HS-27A (cell line): ENCODE measurements around the gene CRMP1.

ENCODE experiments used
- DNase-seq: peaks from one replicate; pipeline ENCODE4 v3.0.0-alpha.2; 2012; ENCODE audit warnings: low read depth, missing footprints

The CRMP1 gene

DNA sequence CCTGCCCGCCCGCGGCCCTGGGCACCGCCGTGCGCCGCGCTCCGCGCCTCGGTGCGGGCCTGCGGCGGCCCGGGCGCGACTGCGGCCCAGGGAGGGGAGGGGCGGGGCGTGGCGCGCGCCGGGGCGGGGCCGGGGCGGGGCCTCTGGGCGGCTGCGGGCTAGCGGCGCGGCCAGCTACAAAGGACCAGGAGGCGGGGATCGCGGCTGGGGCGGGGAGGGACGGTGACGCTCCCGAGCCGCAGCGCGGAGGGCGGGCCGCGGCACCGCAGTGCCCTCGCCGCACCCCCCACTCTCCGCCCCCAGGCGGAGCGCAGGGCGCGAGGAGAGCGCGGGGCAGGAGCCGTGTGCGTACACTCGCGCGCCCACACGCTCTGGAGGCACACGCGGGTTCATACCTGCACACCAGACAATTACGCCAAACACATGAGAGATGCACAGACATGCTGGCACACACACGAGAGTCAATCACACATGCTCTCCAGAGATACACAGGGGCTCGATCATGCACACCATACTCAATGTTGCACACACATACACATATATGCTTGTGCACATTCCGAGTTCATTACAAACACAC lies at the start of gene CRMP1:
TSS of gene CRMP1 (minus strand) at position 83 of the 577 bp plus-strand sequence. CDS start 117 bp downstream, outside the sequence.
- no peak for DNase-seq

DNA sequence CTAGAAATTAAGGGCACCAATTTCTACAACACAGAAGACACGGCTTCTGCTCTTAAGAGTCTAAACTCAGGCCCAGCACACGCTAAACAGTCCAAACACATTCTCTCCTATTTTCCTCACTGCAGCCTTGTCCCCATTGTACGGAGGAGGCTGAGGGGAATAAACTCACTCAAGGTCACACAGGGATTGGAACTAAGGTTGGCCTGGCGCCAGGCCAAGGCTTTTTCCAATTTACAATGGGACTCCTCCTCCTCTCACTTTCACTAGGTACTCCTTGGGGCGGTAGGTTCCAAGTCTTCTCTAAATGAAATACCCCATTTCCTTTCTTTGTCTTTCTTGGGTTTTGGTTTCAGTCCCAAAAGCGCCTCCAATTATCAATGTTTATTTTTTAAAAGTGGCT lies 48.7 kb upstream of the CRMP1 start:
- no peak for DNase-seq

DNA sequence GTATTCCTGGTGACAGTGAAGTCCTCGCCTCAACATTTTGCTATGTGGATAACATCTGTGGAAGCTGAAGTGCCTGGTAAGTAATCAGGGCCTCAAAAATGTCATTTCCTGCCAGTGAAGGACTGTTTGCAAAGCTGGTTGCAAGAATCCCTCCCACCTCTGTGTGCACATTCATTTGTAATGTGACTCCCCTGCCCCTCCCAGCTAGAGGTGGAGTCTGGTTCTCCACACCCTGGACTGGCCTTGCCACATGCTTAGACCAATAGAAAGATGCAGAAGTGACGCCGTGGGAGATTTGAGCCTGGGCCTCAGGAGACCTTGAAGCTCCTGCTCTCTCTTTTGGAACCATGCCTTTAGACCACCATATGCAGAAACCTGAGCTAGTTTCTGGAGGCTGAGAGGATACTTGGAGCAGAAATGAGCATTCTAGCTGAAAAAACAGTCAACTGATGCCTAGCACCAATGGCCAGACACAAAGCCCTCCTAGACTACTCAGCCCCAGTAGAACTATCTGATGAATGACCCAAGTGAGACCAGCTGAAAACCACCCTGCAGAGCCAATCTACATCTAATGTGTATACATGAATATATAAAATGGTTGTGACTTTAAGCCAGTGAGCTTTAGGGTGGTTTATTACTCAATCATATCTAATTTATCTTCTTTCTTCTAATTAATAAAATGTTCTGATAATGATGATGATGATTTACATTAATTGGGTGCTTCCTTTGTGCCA lies 47.8 kb upstream of the CRMP1 start:
- DNase-seq = no peak

DNA sequence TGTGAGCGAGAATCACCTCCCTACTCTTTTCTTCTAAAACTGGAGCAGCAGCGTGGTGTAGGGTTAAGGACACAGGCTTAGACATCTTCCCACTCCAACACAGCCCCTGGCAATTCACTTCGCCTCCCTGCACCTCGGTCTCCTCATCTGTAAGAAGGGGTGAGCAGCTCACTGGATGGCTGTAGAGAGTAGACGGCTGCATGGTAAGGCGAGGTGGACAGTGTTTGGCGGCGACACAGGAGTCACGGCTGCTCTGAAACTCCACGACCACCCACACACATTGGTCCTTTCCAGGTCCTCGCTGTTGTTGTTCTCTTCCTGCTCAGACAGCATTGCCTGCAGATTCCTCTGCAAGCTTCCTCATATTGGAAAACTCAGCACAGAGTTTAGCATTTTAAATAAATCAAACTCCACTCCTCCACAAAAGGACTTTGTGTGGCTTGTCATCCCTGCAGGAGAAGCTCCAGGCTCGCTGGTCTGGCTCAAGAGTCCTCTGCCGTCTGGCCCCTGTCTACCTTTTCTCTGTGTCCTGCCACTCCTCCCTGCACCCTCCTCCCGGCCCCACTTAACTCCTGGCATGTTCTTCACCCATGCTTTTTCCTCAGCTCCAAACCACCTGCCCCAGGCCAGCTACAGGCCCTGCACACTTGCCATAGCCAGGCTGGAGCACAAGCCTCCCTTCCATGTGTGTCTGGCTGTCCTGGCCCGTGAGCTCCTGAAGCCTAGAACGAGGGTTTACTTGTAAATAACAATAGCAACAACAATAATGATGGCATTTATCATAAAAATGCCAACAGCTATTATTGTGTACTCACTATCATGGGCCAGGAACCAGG lies 41.3 kb upstream of the CRMP1 start:
- no peak for DNase-seq

DNA sequence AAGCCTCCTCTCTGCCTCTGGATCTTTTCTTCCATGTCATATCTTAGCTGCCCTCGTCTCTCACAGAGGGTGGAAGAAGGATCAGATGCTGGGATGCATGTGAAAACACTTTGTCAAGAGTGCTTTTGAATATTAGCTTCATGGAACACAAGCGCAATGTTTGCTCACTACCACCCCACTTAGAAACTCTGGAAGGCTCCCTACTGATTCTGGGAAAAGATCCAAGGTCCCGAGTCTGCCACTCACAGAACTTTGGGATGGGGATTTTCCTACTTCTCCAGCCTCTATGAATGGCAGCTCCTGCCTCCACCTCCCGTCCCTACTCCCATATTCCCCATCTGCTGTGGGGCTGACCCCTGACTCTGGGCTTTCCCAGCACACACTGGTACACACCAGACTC lies 40.2 kb upstream of the CRMP1 start:
- no peak for DNase-seq

DNA sequence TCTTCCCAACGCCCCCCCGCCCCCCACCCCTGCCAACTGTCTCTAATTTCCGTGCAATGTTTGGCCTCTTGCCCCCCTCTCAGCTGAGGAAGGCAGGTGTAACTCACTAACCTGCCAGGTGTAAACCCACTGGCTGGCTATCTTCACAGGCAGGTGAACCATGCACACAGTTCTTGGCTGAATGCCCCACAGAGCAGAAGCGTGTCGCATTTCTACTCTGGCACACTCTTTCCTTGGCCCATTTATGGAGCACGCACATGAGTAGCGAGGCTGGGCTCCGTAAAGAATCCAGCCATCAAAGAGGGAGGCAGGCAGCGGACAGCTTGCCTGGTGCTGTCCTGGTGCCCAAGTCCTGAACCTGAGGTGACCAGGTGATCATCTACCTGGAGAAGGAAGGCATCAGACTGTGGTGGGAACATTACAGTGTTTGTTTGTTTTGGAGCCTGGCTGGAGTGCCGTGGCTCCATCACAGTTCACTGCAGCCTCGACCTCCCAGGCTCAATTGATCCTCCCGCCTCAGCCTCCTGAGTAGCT lies 39.2 kb upstream of the CRMP1 start:
- no peak for DNase-seq

DNA sequence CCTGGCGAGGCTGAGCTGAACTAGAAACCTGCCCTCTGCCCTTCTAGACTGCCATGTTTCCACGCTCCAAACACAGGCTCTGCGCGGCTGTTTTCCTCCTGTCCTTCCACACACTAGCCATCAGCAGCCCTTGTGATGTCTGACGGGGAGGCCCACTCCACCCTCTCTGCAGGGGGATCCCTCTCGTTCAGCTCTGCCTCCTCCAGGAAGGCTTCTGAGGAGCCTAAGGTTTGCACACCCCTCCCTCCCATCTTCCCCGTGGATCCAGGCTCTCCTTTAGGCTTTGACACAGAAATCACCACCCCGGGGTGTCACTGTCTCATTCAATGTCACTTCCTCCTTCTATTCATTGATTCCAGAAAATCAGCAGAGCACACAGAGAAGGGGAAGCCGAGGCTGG lies 38.6 kb upstream of the CRMP1 start:
- DNase-seq = no peak

DNA sequence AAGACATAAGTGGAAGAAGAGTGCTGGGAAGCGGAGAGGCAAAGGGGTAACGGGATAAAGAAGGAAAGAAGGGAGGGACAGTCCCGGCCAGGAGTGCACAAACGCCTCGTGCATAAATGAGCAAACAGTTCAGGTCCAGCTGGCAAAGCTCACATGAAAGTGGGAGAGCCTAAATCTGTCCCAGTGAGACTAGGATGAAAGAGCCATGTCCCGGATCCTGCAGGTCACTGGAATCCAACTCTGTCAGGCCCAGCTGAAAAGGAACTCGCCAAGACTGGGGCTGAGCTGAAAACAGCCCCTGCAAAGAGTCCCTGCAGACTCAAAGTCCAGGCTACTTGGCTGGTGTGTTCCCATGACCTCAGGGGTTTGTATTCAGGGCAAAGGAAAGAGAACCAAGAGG lies 38.0 kb upstream of the CRMP1 start:
- DNase-seq = no peak

DNA sequence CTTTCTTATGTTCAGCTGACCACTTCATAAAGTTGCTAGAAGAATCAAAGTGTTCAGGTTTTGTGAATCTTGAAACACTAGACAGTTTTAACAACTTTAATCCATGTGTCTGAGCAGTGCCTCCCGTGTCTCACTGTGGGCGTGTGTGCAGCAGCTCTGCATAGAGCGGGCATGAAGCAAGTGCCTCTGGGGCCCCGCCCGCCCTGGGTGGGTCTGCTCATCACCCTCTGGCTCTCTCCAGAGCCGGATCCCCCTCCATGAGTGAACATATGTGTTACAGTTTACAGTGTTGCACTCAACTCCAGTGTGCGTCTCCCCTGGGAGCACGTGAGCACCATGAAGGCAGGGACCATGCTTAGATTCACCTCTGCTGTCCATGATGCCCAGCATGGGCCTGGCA lies 37.6 kb upstream of the CRMP1 start:
- DNase-seq = no peak

DNA sequence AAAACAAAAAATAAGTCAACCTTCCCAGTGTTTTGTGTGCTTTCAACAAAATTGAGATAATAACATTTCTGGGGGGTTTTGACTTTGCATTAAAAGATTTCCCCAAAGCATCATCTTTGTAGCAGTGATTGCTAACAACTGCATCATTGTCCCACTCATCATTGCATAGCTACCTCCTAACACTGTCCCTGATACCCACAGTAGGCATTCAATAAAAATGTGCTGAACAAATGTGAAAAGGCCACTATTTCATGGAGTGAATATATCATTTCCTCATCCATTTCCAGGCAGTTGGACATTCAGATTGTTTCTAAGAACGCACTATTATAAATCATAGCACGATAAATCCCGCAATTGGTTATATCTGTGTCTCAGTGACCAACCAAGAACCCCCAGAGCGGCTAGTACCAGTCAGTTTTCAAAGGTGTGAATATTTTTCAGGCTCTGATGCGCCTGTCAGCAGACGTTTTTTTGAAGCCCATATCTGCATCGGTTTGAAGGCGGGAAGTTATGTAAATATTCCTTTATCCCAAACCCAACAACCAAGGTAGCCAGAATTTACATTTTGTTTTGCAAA lies 36.0 kb upstream of the CRMP1 start:
- DNase-seq = no peak

DNA sequence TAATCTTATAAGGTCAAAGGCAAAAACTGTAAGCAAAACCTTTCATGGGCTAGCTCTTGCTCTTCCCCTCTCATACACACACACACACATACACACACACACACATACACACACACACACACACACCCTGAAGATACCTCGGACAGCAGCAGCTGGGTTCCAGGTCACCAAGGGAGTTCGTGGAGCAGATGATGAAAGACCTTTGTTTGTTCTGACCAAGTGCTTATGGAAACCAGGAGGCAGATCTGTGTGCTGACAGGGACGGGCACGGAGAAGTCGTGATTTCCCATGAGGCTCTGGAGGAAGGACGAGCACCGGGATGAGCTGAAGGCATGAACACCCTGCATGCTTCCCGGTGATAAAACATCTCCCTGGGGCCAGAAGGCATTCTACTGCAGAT lies 35.4 kb upstream of the CRMP1 start:
- no peak for DNase-seq

DNA sequence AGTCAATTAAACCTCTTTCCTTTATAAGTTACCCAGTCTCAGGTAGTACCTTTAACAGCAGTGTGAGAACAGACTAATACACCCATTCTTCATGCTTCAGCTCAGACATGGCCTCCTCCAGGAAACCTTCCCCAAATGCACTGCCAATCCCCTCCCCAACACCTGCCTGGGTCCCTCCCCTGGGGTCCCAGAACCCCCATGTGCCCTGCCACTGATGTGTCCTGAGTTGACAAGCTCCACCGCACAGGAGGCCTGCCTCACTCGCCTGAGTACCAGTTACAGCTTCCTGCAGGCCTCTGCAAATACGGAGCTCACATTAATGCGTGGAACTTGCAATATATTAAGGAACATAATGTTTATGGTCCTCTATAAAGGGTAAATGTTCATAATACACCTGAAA lies 34.9 kb upstream of the CRMP1 start:
- DNase-seq = no peak

DNA sequence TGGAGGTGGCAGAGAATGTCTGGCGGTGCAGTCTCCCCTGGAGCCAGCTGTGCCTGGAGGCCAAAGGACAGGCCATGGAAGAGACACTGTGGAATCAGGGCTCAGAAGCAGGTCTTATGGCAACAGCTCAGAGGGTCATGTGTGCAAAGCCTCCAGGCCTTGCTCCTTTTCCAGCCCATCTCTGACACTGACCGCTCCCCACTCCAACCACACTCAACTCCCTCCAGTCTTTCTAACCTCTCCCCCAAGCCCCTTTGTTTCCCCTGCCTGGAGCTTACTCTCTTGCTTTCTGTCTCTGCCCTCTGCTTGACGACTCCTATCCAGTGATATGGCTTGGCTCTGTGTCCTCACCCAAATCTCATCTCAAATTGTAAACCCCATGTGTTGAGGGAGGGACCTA lies 34.2 kb upstream of the CRMP1 start:
- DNase-seq = no peak

DNA sequence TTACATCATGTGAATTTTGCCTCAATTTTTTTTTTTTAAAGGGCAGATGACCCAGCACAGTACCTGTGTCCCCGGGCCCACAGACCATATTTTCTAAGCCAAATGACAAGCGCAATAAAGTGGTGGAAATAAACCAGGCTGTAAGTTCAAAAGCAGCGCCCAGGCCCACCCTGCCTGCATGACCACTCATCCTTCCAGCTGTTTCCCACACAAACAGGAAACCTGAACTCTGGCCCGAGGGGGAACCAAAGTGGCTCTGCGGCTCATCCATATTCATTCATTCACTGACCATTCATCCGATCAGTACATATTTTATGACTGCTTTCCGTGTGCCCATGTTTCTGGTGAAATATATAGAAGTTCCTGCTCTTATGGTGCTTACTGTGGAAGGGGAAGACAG lies 33.7 kb upstream of the CRMP1 start:
- DNase-seq = no peak

DNA sequence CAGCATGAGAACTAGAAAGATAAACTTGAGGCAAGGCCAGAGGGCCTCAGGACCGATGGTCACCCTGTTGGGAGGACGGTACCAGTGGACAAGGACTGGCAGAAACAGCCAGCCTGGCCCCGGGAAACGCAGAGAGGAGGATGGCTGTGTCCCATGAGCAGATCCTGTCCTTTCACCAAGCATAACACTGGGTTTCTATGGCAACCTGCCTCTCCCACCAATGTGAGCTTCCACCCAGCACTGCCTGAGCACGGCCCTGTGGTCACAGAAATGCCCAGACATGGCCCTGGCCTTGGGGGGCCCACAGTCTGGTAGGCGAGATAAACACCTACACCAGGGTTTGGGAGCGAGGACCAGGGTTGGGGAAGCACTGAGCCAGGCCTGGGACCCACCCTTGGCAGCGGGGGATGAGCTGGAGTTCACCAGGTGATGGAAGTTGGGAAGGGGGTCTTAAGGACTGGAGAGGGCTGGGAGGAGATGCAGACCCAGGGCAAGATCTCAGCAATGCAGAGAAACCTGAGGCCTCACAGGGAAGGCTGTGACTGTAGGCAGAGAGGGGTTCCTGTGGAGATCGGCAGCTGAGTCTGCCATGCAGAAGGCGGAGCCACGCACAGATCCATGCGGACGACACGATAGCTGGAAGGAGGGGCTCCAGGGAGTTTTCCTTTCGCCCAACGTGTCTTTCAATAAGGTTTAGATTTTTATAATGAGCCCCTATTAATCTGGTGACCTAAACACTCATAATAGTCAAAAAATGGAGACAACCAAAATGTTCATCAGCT lies 32.7 kb upstream of the CRMP1 start:
- no peak for DNase-seq

DNA sequence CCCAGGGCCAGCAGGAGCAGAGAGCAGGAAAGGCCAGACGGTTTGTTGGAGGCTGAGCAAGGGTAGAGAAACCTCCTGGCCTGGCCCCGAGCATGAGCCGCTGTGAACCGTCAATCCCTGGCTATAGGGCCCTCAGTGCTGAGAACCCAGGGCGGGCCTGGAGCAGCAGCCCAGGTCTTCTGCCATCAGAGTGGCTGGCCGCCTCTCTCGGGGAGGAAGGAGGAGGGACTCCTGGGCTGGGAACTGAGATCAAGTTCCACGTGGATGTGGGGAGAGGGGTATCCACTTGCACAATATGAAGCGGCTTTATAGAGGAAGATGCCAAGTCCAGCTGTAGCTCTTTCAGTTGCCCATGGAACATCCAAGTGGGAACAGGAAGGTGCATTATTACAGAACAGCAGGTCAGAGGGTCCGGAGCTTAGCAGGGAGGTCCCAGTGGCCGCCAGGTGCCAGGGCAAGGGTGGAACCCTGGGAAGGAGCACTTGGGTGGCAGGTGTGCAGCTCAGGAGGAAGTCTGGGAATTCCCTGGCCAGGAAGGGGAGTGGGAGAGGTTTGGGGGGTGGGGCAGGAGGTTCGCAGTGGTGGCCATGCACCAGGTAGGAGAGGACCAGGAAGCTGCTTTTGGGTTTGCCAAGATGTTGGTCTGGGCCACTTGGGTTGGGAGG lies 31.7 kb upstream of the CRMP1 start:
- DNase-seq = no peak

DNA sequence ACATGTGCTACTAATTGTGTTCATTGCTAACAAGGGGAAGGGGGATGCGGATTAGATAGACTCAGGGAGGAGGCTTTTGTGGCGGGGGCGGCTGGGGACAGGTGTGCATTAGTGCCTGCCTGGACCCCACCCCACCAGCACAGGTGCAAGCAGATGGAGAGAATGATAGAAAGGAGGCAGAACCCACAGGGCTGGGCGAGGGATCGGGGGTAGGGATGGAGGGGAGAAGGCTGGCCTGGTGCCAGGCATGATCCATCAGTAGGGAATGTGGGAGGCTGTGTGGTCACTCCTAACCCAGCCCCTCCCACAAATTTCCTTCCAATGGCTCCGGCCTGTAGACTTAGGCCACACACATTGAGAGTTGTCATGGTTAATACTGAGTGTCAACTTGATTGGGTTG lies 30.5 kb upstream of the CRMP1 start:
- no peak for DNase-seq

DNA sequence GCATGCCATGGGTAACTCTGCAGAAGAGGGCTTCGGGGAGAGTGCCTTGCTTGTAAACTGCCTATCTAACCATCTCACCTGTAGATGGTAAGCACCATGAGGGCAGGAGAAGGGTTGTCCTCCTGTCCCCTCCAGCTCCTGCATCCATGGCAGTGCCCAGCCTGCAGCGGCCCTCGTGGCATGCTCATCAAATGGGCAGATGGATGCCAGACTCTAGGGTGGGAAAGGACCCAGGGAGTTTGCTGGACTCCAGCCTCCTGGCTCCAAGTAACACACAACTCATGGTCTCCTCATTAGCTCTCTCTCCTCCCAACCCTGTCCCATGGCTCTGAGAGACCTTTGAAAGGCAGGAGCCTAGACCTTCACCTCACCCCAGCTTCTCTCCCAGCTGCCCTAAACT lies 29.7 kb upstream of the CRMP1 start:
- no peak for DNase-seq

DNA sequence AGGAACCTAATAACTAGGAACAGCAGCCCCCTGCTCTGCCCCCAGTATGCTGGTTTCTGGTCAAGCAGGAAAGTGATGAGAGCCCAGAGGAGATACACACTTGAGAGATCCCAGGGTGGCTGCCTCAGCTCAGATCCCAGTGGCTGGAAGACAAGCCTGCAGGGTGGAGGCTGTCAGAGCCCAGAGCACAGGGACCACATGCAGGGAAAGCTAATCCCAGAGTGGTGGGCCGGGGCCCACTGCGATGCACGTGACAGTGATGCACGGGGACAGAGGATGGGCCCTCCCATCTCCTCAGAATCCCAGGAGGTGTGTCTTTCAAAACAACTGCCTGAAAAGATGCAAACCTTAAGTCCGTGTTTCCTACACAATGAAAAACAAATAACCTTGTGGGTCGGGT lies 29.1 kb upstream of the CRMP1 start:
- DNase-seq = no peak

DNA sequence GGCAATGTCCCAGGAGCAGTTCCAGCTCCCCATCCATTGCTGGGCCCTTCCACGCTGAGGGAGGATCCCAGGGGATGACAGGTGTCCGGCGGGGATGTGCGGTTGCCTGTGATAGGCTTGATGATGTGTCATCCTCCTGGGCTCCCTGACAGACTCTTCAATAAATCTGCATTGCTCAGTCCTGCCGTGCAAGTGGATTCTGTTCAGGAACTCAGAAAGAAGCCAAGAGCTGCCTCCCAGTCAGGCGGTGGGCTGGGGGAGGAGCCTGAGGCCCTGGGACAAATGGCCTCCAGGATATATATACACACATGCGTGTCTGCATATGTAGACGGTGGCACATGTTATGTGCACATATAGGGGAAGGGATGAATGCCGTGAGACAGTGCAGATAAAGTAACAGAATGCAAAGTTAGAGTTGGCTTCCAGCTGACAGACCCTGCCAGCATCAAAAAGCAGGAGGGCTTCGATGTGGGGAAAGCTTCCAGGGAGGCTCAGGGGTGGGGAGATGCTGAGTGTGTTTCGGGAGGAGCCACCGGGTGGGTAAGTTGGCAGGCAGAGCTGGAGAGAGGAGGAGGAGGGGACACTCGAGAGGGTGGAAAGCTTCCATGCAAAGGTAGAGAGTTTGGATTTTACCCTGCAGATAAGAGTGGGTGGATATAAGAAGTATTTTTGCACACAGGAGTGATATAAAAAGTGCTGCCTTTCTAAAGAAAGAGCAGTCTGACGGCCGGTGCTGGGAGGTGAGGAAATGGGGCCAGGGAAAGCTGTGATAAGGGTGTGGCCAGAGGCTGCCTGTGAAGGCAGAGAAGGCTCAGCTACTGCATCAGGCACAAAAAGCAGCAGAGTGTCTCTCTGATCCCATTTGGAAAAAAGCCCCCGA lies 28.5 kb upstream of the CRMP1 start:
- DNase-seq = no peak
